ENCODE data around the gene SEC24C.
A peak's percentile ranks its signal among the peaks of the same experiment; 100 is the strongest.
"Not testable (repeated sequence)": the region's sequence is repeated elsewhere in the genome, so short reads cannot be mapped to it uniquely, and the experiment has no call there.

The SEC24C gene

GRCh38 chr10:73793456-73793855 is 49.3 kb downstream of the SEC24C start:
- no peak for DNase-seq (ENCODE audit: low spot score)

- DNase-seq (ENCODE audit: low spot score): not testable (repeated sequence)
These were observed 51.3 kb downstream of the SEC24C start for GRCh38 chr10:73795491-73795890.

- not testable (repeated sequence) for DNase-seq (ENCODE audit: low spot score)
These were observed 51.9 kb downstream of the SEC24C start for GRCh38 chr10:73796035-73796434.

GRCh38 chr10:73796766-73797165 is 52.6 kb downstream of the SEC24C start:
- no peak for DNase-seq (ENCODE audit: low spot score)

- DNase-seq (ENCODE audit: low spot score): no peak
These were observed 53.3 kb downstream of the SEC24C start for GRCh38 chr10:73797324-73798025.

- DNase-seq (ENCODE audit: low spot score): no peak
These were observed 53.9 kb downstream of the SEC24C start for GRCh38 chr10:73798087-73798486.

GRCh38 chr10:73798927-73799560 is 54.9 kb downstream of the SEC24C start:
- DNase-seq (ENCODE audit: low spot score): no peak

- DNase-seq (ENCODE audit: low spot score): no peak
These were observed 55.9 kb downstream of the SEC24C start for GRCh38 chr10:73799899-73800559.

- DNase-seq (ENCODE audit: low spot score): no peak
These were observed 56.5 kb downstream of the SEC24C start for GRCh38 chr10:73800560-73801252.

- DNase-seq (ENCODE audit: low spot score): no peak
These were observed 57.0 kb downstream of the SEC24C start for GRCh38 chr10:73801253-73801590.

GRCh38 chr10:73802276-73802991 is 58.3 kb downstream of the SEC24C start:
- no peak for DNase-seq (ENCODE audit: low spot score)

- no peak for DNase-seq (ENCODE audit: low spot score)
These were observed 59.6 kb downstream of the SEC24C start for GRCh38 chr10:73803680-73804286.

- DNase-seq (ENCODE audit: low spot score): no peak
These were observed 62.2 kb downstream of the SEC24C start for GRCh38 chr10:73806176-73806950.

GRCh38 chr10:73807471-73807870 is 63.3 kb downstream of the SEC24C start:
- DNase-seq (ENCODE audit: low spot score): no peak

GRCh38 chr10:73808021-73808815 is 64.0 kb downstream of the SEC24C start:
- no peak for DNase-seq (ENCODE audit: low spot score)

GRCh38 chr10:73809061-73809818 is 65.1 kb downstream of the SEC24C start:
- DNase-seq (ENCODE audit: low spot score): no peak

- no peak for DNase-seq (ENCODE audit: low spot score)
These were observed 66.2 kb downstream of the SEC24C start for GRCh38 chr10:73810358-73810734.

- DNase-seq (ENCODE audit: low spot score): peak; percentile 43
These were observed 66.7 kb downstream of the SEC24C start for GRCh38 chr10:73810735-73811465.

- no peak for DNase-seq (ENCODE audit: low spot score)
These were observed 68.5 kb downstream of the SEC24C start for GRCh38 chr10:73812657-73813056.
